SH-SY5Y (cell line): ENCODE results near the gene RAP1GAP2.

ENCODE experiments used
- GATA2 ChIP-seq: IDR thresholded peaks from 2 replicates; pipeline ENCODE4 v1.6.1; 2011; ENCODE audit warnings: mild to moderate bottlenecking, low read depth, low read length
- GATA3 ChIP-seq: IDR thresholded peaks from 2 replicates; pipeline ENCODE4 v1.6.1; 2011; ENCODE audit warnings: low read depth, mild to moderate bottlenecking, low read length, moderate library complexity

DNA sequence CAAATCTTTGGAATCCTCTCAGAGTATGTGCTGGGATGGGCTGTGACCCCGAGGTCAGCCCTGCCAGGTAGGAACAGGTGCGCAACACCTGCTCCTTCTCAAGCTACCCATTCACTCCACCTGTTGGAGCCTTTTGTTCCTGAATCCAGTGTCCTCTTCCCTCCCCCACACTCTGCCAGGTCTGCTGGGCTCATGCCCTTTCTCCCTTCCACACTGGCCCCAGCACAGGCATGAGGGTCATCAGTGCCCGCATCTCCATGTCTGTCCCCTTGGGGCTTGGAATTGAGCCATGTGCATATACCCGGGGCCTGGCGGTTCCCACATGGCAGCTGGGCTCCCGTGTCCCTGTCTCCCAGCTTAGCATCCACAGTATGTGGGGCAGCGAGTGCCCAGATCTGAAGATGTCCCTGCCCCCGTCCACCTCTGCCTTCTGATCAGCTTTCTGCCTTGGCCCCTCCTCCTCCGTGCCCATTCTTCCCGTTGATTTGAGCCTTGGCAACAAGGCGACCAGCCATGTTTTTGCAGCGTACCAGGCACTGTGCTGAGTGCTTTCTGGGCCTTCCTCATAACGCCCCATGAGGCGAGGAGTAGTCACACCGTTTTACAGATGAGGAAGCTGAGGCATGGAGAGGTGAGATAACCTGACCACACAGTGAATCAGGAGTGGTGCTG is 102.2 kb downstream of the RAP1GAP2 start:
- TF ChIP-seq GATA2 (peak; percentile 96), GATA3 (no peak)
